Upper lobe of left lung (tissue), 4 donors: ENCODE data around the gene JMJD8.

Source experiments
- POLR2A ChIP-seq, 4 donors: fragments of 450-650 bp; IDR thresholded peaks; one replicate each; pipeline ENCODE4 v1.5.1; 2016 to 2017; ENCODE audit warnings: antibody characterized with exemption in 4 of 4, mild to moderate bottlenecking in 2 of 4
- POLR2AphosphoS5 ChIP-seq, 2 donors: sonication (generic); formaldehyde crosslinking; IDR thresholded peaks; one replicate each; pipeline ENCODE4 v1.5.1; 2017; ENCODE audit warnings: antibody characterized with exemption in 2 of 2
- TF ChIP-seq, protein P1 (sequence below), 6 experiments: fragments of 450-650 bp in 4 of 6; fragments of 200-600 bp in 2 of 6; sonication (generic) in 2 of 6; IDR thresholded peaks; one replicate each; pipeline ENCODE4 v1.5.1; 2016 to 2019; ENCODE audit warnings: antibody characterized with exemption in 6 of 6

DNA sequence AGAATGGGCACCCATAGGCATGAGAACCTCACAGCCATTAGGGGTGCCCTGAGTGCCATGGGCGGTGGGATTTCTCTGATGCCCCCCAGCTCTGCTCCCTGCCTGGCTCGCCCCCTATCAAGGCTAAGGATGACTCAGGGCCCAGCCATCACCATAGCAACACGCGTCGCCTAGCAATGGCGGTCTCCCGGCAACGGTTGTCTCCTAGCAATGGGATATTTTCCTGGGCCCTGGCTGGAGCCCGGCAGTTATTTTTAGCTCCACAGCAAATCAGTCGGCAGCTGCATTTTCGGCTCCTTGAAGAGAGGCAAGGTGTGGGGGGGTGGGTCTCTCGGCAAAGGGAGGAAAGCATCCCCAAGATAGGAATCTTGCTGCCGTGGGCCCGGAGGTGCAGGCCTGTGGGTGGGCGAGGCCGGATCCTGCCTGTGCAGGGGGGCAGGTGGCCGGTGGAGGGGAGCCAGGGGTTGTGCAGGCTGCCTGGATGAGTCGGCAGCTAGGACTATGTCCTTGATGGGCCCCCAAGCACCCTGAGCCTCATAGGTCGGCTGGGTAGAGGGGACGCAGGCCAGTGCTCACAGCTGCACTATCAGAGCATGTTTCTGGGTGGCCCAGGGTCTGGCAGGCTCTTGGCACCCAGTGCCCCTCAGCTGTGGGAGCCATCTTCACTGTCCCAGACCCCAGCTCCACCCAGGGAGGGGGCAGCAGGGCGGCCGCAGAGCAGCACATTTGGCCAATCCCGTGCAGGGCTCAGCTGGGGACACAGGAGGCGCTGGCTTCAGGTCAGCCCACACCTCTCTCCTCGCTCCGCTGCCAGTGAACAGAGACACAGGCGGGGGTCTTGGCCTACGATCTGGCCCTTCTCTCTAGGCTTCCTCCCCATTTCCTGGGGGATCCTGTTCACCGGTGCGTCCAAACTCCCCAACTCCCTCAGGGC is 25.7 kb upstream of the JMJD8 start:
- TF ChIP-seq, protein P1, sequence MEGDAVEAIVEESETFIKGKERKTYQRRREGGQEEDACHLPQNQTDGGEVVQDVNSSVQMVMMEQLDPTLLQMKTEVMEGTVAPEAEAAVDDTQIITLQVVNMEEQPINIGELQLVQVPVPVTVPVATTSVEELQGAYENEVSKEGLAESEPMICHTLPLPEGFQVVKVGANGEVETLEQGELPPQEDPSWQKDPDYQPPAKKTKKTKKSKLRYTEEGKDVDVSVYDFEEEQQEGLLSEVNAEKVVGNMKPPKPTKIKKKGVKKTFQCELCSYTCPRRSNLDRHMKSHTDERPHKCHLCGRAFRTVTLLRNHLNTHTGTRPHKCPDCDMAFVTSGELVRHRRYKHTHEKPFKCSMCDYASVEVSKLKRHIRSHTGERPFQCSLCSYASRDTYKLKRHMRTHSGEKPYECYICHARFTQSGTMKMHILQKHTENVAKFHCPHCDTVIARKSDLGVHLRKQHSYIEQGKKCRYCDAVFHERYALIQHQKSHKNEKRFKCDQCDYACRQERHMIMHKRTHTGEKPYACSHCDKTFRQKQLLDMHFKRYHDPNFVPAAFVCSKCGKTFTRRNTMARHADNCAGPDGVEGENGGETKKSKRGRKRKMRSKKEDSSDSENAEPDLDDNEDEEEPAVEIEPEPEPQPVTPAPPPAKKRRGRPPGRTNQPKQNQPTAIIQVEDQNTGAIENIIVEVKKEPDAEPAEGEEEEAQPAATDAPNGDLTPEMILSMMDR (IDR thresholded peaks at IDR 0.05), result no peak
- TF ChIP-seq POLR2A (IDR thresholded peaks at IDR 0.05), result no peak
- no peak for TF ChIP-seq POLR2AphosphoS5 (IDR thresholded peaks at IDR 0.05)
